Suprapubic skin (tissue), 4 donors: ENCODE data around the gene IL17D.

Experiments used
- CTCF ChIP-seq, 2 donors: fragments of 200-600 bp in 1 of 2; fragments of 450-650 bp in 1 of 2; sonication (generic) in 1 of 2; IDR thresholded peaks; one replicate each; pipeline ENCODE4 v1.5.1; 2016 to 2019; ENCODE audit warnings: antibody characterized with exemption in 2 of 2, mild to moderate bottlenecking in 1 of 2, moderate library complexity in 1 of 2
- EP300 ChIP-seq: sonication (generic); formaldehyde crosslinking; IDR thresholded peaks from one replicate; pipeline ENCODE4 v1.6.1; 2017; ENCODE audit warnings: antibody characterized with exemption
- POLR2A ChIP-seq, 2 donors: fragments of 450-650 bp; IDR thresholded peaks; one replicate each; pipeline ENCODE4 v1.6.1; 2017; ENCODE audit warnings: antibody characterized with exemption in 2 of 2, mild to moderate bottlenecking in 2 of 2, moderate library complexity in 2 of 2
- POLR2AphosphoS5 ChIP-seq, 3 donors: sonication (generic); formaldehyde crosslinking; IDR thresholded peaks; one replicate each; pipeline ENCODE4 v1.6.1; 2017; ENCODE audit warnings: antibody characterized with exemption in 3 of 3

GRCh38 chr13:20702530-20702914 is 977 bp upstream of the IL17D start:
- TF ChIP-seq CTCF (IDR thresholded peaks at IDR 0.05), result no peak
- TF ChIP-seq POLR2A (IDR thresholded peaks at IDR 0.05), result no peak
- TF ChIP-seq POLR2AphosphoS5 (IDR thresholded peaks at IDR 0.05), result no peak
- no peak for TF ChIP-seq EP300
